ENCODE data around the gene PEDS1.
"Not testable (repeated sequence)": the region's sequence is repeated elsewhere in the genome, so short reads cannot be mapped to it uniquely, and the experiment has no call there.

PEDS1 gene

GRCh38 chr20:50181344-50181743, 27.8 kb upstream of the PEDS1 start:
- H3K27me3 ChIP-seq (ENCODE audit: insufficient read depth, low read depth), result peaks cover 24% of the 10 kb centered on the region
- H4K20me1 ChIP-seq (ENCODE audit: insufficient read depth), result no peaks in the 10 kb centered on the region
- no peak for TF ChIP-seq CTCF (conservative IDR thresholded peaks at IDR 0.05; ENCODE audit: low read depth, low read length)
- no peak overlapping the region for H3K4me3 ChIP-seq (IDR thresholded peaks at IDR 0.05; ENCODE audit: insufficient read depth, low read depth, low read length)
- H3K4me1 ChIP-seq (ENCODE audit: low read depth, poor library complexity, severe bottlenecking), result peaks cover 1% of the 10 kb centered on the region
- H3K27ac ChIP-seq, result no peak overlapping the region
- no peak overlapping the region for H3K4me2 ChIP-seq
- H3K79me2 ChIP-seq (ENCODE audit: insufficient read depth, low read depth), result no peaks in the 10 kb centered on the region
- H3K36me3 ChIP-seq (ENCODE audit: insufficient read depth), result no peaks in the 10 kb centered on the region
- H2AFZ ChIP-seq (ENCODE audit: low read depth), result no peak overlapping the region
- no peak overlapping the region for H3K9ac ChIP-seq

GRCh38 chr20:50178672-50179071, 25.1 kb upstream of the PEDS1 start:
- not testable (repeated sequence) for H3K4me1 ChIP-seq (ENCODE audit: low read depth, poor library complexity, severe bottlenecking); H3K27ac ChIP-seq; H3K4me3 ChIP-seq (IDR thresholded peaks at IDR 0.05; ENCODE audit: insufficient read depth, low read depth, low read length)

GRCh38 chr20:50175938-50176933, 22.7 kb upstream of the PEDS1 start:
- no peak overlapping the region for H3K4me2 ChIP-seq
- H3K9ac ChIP-seq, result no peak overlapping the region
- no peaks in the 10 kb centered on the region for H3K36me3 ChIP-seq (ENCODE audit: insufficient read depth)
- no peak overlapping the region for H2AFZ ChIP-seq (ENCODE audit: low read depth)
- H4K20me1 ChIP-seq (ENCODE audit: insufficient read depth), result no peaks in the 10 kb centered on the region
- no peak overlapping the region for H3K27ac ChIP-seq
- no peaks in the 10 kb centered on the region for H3K79me2 ChIP-seq (ENCODE audit: insufficient read depth, low read depth)
- no peak overlapping the region for H3K4me3 ChIP-seq (IDR thresholded peaks at IDR 0.05; ENCODE audit: insufficient read depth, low read depth, low read length)
- no peaks in the 10 kb centered on the region for H3K27me3 ChIP-seq (ENCODE audit: insufficient read depth, low read depth)
- H3K4me1 ChIP-seq (ENCODE audit: low read depth, poor library complexity, severe bottlenecking), result no peaks in the 10 kb centered on the region
- TF ChIP-seq CTCF (conservative IDR thresholded peaks at IDR 0.05; ENCODE audit: low read depth, low read length), result no peak

More at GRCh38 chr20:50178672-50179071, 25.1 kb upstream of the PEDS1 start:
- H3K79me2 ChIP-seq (ENCODE audit: insufficient read depth, low read depth); H3K36me3 ChIP-seq (ENCODE audit: insufficient read depth); H3K4me2 ChIP-seq; H4K20me1 ChIP-seq (ENCODE audit: insufficient read depth); H3K27me3 ChIP-seq (ENCODE audit: insufficient read depth, low read depth); H3K9ac ChIP-seq: not testable (repeated sequence)
- H2AFZ ChIP-seq (ENCODE audit: low read depth), result peak overlapping the region; percentile 50; the same call in 1 of the 2 replicates
- TF ChIP-seq CTCF (conservative IDR thresholded peaks at IDR 0.05; ENCODE audit: low read depth, low read length), result peak; percentile 53; the same call in 1 of the 2 replicates

- H3K27ac ChIP-seq, result no peak overlapping the region
- no peak overlapping the region for H3K9ac ChIP-seq
- TF ChIP-seq CTCF (conservative IDR thresholded peaks at IDR 0.05; ENCODE audit: low read depth, low read length), result no peak
- H2AFZ ChIP-seq (ENCODE audit: low read depth), result no peak overlapping the region
- H3K27me3 ChIP-seq (ENCODE audit: insufficient read depth, low read depth), result no peaks in the 10 kb centered on the region
- no peaks in the 10 kb centered on the region for H3K4me1 ChIP-seq (ENCODE audit: low read depth, poor library complexity, severe bottlenecking)
- no peak overlapping the region for H3K4me2 ChIP-seq
- no peak overlapping the region for H3K4me3 ChIP-seq (IDR thresholded peaks at IDR 0.05; ENCODE audit: insufficient read depth, low read depth, low read length)
- H3K79me2 ChIP-seq (ENCODE audit: insufficient read depth, low read depth), result no peaks in the 10 kb centered on the region
- H4K20me1 ChIP-seq (ENCODE audit: insufficient read depth), result no peaks in the 10 kb centered on the region
- H3K36me3 ChIP-seq (ENCODE audit: insufficient read depth), result no peaks in the 10 kb centered on the region
These were observed 20.9 kb upstream of the PEDS1 start for GRCh38 chr20:50174456-50174855.
